ENCODE results near the gene RNF220. TPM values are rescaled to one million over a fixed set of nuclear protein-coding genes. Genes with fewer than 3 reads are reported as not detected.
A peak's percentile ranks its signal among the peaks of the same experiment; 100 is the strongest.

Gene RNF220
- total RNA-seq, 4 donors from 2014 or later: 45.8 to 169 (median 89.4) TPM

DNA sequence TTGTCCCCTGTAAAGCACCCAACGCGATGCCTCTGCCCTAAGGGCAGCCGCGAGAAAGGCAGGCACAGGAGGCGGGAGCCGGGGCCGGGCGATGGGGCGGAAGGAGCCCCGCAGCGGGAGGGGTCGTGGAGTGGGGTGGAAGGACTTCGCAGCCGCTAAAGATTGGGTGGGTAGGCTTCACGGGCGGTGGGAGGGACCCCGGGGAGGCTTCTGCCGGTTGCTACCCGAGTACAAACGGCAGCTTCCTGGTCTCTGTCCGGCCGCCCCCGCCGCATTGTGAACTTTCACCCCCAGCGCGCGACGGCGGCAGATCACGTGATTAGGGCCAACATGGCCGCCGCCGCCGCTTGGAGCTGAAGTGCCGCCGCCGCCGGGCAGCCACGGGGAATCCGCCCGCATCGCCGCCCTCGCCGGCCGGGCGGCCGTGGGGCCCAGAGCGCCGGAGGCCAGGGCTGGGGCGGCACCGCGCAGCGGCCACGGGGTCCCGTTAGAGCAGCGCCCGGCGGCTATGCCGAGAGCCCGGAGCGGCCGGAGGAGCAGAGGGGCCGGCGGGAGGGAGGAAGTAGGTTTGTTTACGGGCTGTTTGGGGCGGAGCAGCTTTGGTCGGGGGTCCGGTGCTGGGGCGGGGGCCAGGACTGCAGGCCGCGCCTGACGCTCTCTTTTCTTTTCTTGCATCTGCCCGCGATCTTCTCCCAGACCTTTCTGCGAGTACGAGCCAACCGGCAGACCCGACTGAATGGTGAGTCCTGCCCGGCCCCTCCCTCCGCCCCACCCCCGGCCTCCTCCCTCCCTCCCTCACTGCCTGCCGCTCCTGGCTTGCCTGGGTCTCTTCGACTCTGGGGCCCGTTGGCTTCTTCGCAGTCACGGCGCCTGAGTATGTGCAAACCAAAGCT, 226.8 kb downstream of the RNF220 start:
- Histone ChIP-seq H3K27ac (peak overlapping the region; percentile 93 to 98 (median 96)), H3K36me3 (peaks cover 0 to 9% (median 4%) of the 10 kb centered on the region in 4 donors), H3K9me3 (no peaks in the 10 kb centered on the region), H3K4me1 (peaks cover 16 to 39% (median 19%) of the 10 kb centered on the region in 4 donors), H3K27me3 (no peaks in the 10 kb centered on the region), H3K4me3 (peak overlapping the region; percentile 77 to 86 (median 84))
- TF ChIP-seq POLR2A (IDR thresholded peaks at IDR 0.05) (peak; percentile 84), EP300 (IDR thresholded peaks at IDR 0.05; ENCODE audit: low read depth) (no peak), POLR2AphosphoS5 (IDR thresholded peaks at IDR 0.05) (peak; percentile 56 to 91 (median 90))
- TF ChIP-seq, protein P1, sequence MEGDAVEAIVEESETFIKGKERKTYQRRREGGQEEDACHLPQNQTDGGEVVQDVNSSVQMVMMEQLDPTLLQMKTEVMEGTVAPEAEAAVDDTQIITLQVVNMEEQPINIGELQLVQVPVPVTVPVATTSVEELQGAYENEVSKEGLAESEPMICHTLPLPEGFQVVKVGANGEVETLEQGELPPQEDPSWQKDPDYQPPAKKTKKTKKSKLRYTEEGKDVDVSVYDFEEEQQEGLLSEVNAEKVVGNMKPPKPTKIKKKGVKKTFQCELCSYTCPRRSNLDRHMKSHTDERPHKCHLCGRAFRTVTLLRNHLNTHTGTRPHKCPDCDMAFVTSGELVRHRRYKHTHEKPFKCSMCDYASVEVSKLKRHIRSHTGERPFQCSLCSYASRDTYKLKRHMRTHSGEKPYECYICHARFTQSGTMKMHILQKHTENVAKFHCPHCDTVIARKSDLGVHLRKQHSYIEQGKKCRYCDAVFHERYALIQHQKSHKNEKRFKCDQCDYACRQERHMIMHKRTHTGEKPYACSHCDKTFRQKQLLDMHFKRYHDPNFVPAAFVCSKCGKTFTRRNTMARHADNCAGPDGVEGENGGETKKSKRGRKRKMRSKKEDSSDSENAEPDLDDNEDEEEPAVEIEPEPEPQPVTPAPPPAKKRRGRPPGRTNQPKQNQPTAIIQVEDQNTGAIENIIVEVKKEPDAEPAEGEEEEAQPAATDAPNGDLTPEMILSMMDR (IDR thresholded peaks at IDR 0.05): no peak
- 1% methylated on average over 69 of the region's 88 CpGs; no CpG with 5 or more reads in 1 of the 2 donors for WGBS, 2 donors (ENCODE audit: low coverage in 1 of 2)
- in situ Hi-C loops (cut with MboI; ENCODE audit: low pct_ligation_motif_present in 1 of 4, low pct_unique_long_range_greater_than_20kb in 1 of 4, low sequenced_read_pairs in 3 of 4) (no loop called here), intact Hi-C loops (cut with DNase I; ENCODE audit: low total_unique reads) (no loop called here)
- peak; percentile 93 for DNase-seq

DNA sequence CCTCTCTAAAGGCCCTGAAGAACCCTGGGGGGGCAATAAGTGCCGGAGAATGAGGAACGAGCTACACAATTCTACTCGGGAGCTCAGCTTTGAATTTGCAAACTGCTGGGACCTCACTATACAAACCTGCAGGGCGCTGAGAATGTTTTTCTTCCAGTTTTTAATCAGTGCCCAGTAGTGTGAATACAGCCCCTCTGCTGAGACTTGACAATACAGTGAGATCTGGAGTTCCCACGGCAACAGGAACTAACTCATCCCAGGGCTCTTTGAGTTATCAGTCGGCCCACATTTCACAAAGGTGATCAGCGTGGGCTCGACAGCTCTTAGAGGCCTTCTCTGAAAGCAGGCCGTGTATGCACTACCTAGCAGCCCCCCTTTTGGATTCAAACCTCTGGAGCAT, 227.5 kb downstream of the RNF220 start:
- 12% methylated on average over 9 of the region's 9 CpGs; no CpG with 5 or more reads in 1 of the 2 donors for WGBS, 2 donors (ENCODE audit: low coverage in 1 of 2)
- Histone ChIP-seq H3K9me3 (no peaks in the 10 kb centered on the region), H3K27me3 (no peaks in the 10 kb centered on the region), H3K4me1 (peaks cover 16 to 41% (median 25%) of the 10 kb centered on the region in 4 donors), H3K36me3 (peaks cover 0 to 11% (median 5%) of the 10 kb centered on the region in 4 donors), H3K4me3 (peak overlapping the region; percentile 77 to 86 (median 84)), H3K27ac (peak overlapping the region; percentile 93 to 98 (median 96))
- no peak for DNase-seq
- in situ Hi-C loops (cut with MboI; ENCODE audit: low pct_ligation_motif_present in 1 of 4, low pct_unique_long_range_greater_than_20kb in 1 of 4, low sequenced_read_pairs in 3 of 4): no loop called here
- TF ChIP-seq, protein P1 (IDR thresholded peaks at IDR 0.05): no peak
- TF ChIP-seq EP300 (IDR thresholded peaks at IDR 0.05; ENCODE audit: low read depth): no peak
- no peak for TF ChIP-seq POLR2AphosphoS5 (IDR thresholded peaks at IDR 0.05)
- TF ChIP-seq POLR2A (IDR thresholded peaks at IDR 0.05): no peak
- intact Hi-C loops (cut with DNase I; ENCODE audit: low total_unique reads): no loop called here

DNA sequence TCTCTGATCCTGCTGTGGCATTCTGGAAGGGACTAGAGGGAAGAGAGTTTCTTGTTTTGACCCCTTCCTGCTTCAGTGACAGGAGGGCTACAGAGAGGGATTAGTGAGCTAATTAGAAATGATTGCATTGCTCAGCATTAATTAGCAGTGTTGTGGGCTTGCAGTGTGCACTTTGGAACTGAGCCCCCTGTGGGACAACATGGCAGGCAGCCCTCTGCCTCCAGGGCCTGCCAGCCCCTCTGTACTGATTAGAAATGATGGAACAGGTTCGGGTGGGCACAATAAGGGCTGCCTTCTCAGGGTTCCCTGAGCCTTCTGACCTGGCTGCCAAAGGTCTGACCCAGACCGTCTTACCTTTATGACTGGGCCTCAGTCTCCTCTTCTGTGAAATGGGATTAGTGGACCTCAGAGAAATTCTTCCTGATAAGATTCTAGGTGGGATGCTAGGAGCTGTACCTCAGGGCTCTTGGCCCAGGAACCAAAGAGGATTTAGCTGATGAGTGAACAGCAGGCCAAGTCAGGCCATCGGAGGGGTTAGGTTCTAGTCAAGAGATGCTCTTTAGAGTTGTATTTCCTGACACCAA, 229.6 kb downstream of the RNF220 start:
- Histone ChIP-seq H3K27ac (no peak overlapping the region), H3K9me3 (no peaks in the 10 kb centered on the region), H3K4me3 (no peak overlapping the region), H3K27me3 (no peaks in the 10 kb centered on the region), H3K36me3 (peaks cover 0 to 11% (median 5%) of the 10 kb centered on the region in 4 donors), H3K4me1 (peaks cover 16 to 41% (median 30%) of the 10 kb centered on the region in 4 donors)
- TF ChIP-seq, protein P1 (IDR thresholded peaks at IDR 0.05): no peak
- TF ChIP-seq EP300 (IDR thresholded peaks at IDR 0.05; ENCODE audit: low read depth) (no peak), POLR2A (IDR thresholded peaks at IDR 0.05) (no peak), POLR2AphosphoS5 (IDR thresholded peaks at IDR 0.05) (no peak)
- WGBS, 2 donors (ENCODE audit: low coverage in 1 of 2): 92 to 100% methylated on average over 2 of the region's 3 CpGs
- in situ Hi-C loops (cut with MboI; ENCODE audit: low pct_ligation_motif_present in 1 of 4, low pct_unique_long_range_greater_than_20kb in 1 of 4, low sequenced_read_pairs in 3 of 4): no loop called here
- intact Hi-C loops (cut with DNase I; ENCODE audit: low total_unique reads): loop anchor here (5.0 kb wide), 1 partner anchor 598 kb away; no protein-coding TSS in a partner anchor
- DNase-seq: no peak

DNA sequence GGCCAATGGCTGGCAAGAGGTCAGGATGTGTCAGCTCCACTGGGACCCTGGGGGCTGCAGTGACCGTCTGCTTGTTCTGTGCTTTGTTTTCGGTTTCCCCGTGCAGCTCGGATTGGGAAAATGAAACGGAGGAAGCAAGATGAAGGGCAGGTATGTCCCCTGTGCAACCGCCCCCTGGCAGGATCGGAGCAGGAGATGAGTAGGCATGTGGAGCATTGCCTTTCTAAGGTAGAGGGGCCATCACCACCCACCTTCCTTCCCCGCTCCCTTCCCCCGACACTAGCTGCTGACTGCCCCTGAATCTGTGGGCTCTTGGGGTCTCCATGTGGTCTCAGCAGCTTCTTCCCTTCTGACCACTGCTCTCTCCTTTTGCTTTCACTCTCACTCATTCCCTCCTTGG, 230.4 kb downstream of the RNF220 start:
- DNase-seq: no peak
- in situ Hi-C loops (cut with MboI; ENCODE audit: low pct_ligation_motif_present in 1 of 4, low pct_unique_long_range_greater_than_20kb in 1 of 4, low sequenced_read_pairs in 3 of 4): no loop called here
- intact Hi-C loops (cut with DNase I; ENCODE audit: low total_unique reads): loop anchor here (5.0 kb wide), 1 partner anchor 597 kb away; no protein-coding TSS in a partner anchor
- H3K4me1 ChIP-seq: peaks cover 16 to 41% (median 30%) of the 10 kb centered on the region in 4 donors
- 94 to 95% methylated on average over 9 of the region's 9 CpGs for WGBS, 2 donors (ENCODE audit: low coverage in 1 of 2)
- H3K4me3 ChIP-seq: no peak overlapping the region
- no peaks in the 10 kb centered on the region for H3K9me3 ChIP-seq
- no peak overlapping the region for H3K27ac ChIP-seq
- no peaks in the 10 kb centered on the region for H3K27me3 ChIP-seq
- no peak for TF ChIP-seq EP300 (IDR thresholded peaks at IDR 0.05; ENCODE audit: low read depth)
- TF ChIP-seq, protein P1 (IDR thresholded peaks at IDR 0.05): no peak
- TF ChIP-seq POLR2AphosphoS5 (IDR thresholded peaks at IDR 0.05): no peak
- no peak for TF ChIP-seq POLR2A (IDR thresholded peaks at IDR 0.05)
- peaks cover 0 to 11% (median 5%) of the 10 kb centered on the region in 4 donors for H3K36me3 ChIP-seq
